Mesendoderm (in vitro differentiated cells): Measurements from ENCODE around the gene ANKRD44.

ENCODE experiments used
- DNase-seq: peaks from one replicate; pipeline ENCODE4 v3.0.0; 2013
- H2AK5ac ChIP-seq: 2 replicates; pipeline ENCODE4 v1.6.1; 2013; ENCODE audit warnings: low read length, inconsistent platforms
- H2BK120ac ChIP-seq: 2 replicates; pipeline ENCODE4 v1.6.1; 2013; ENCODE audit warnings: low read depth, mild to moderate bottlenecking, low read length, moderate library complexity, mixed read lengths
- H2BK15ac ChIP-seq: replicated peaks from 2 replicates; pipeline ENCODE4 v1.6.1; 2013; ENCODE audit warnings: low read depth, mild to moderate bottlenecking, moderate library complexity
- H2BK5ac ChIP-seq: 2 replicates; pipeline ENCODE4 v1.6.1; 2013; ENCODE audit warnings: low read length, inconsistent platforms
- H3K18ac ChIP-seq: 2 replicates; pipeline ENCODE4 v1.6.1; 2013; ENCODE audit warnings: mild to moderate bottlenecking, low read length, mixed read lengths
- H3K23ac ChIP-seq: one replicate; pipeline ENCODE4 v1.6.1; 2013; ENCODE audit warnings: low read length
- H3K27ac ChIP-seq: 2 replicates; pipeline ENCODE4 v1.5.1; 2013; ENCODE audit warnings: low read depth, mild to moderate bottlenecking, inconsistent platforms, low read length, moderate library complexity
- H3K27me3 ChIP-seq: 2 replicates; pipeline ENCODE4 v1.6.1; 2013; ENCODE audit warnings: low read length, control low read depth, mild to moderate bottlenecking, inconsistent platforms; ENCODE audit not compliant: insufficient read depth, poor library complexity
- H3K36me3 ChIP-seq: 2 replicates; pipeline ENCODE4 v1.6.1; 2013; ENCODE audit warnings: low read length, inconsistent platforms; ENCODE audit not compliant: control insufficient read depth, insufficient read depth
- H3K4ac ChIP-seq: one replicate; pipeline ENCODE4 v1.6.1; 2013; ENCODE audit warnings: low read depth, mild to moderate bottlenecking, low read length, moderate library complexity
- H3K4me1 ChIP-seq: 2 replicates; pipeline ENCODE4 v1.6.1; 2013; ENCODE audit warnings: low read depth, low read length, inconsistent platforms; ENCODE audit not compliant: control insufficient read depth
- H3K4me2 ChIP-seq: 2 replicates; pipeline ENCODE4 v1.6.1; 2013; ENCODE audit warnings: low read length
- H3K4me3 ChIP-seq: 2 replicates; pipeline ENCODE4 v1.5.1; 2013; ENCODE audit warnings: mild to moderate bottlenecking, low read length
- H3K56ac ChIP-seq: one replicate; pipeline ENCODE4 v1.6.1; 2013; ENCODE audit warnings: low read length
- H3K79me1 ChIP-seq: 2 replicates; pipeline ENCODE4 v1.6.1; 2013; ENCODE audit warnings: low read length, inconsistent platforms
- H3K79me2 ChIP-seq: 2 replicates; pipeline ENCODE4 v1.6.1; 2013; ENCODE audit warnings: mild to moderate bottlenecking, low read length; ENCODE audit not compliant: control insufficient read depth, insufficient read depth
- H3K9ac ChIP-seq: 2 replicates; pipeline ENCODE4 v1.6.1; 2013; ENCODE audit warnings: low read length, inconsistent platforms
- H4K5ac ChIP-seq: one replicate; pipeline ENCODE4 v1.6.1; 2013; ENCODE audit warnings: low read length
- H4K8ac ChIP-seq: one replicate; pipeline ENCODE4 v1.6.1; 2013; ENCODE audit warnings: low read depth, mild to moderate bottlenecking, control low read depth, low read length, moderate library complexity
- WGBS: extraction: QIAGEN DNeasy Blood & Tissue Kit; methylation state at CpG from one replicate; pipeline ENCODE4 v1.1.7; 2013; ENCODE audit warnings: low lambda C conversion rate, missing lambda C conversion rate; ENCODE audit not compliant: insufficient coverage; ENCODE audit errors: extremely low coverage; 5-methylcytosine and 5-hydroxymethylcytosine counted together

The ANKRD44 gene

GRCh38 chr2:196970099-196970498 lies 340.5 kb downstream of the ANKRD44 start:
- H4K8ac ChIP-seq = no peak overlapping the region
- no peaks in the 10 kb centered on the region for H3K79me2 ChIP-seq
- H3K23ac ChIP-seq = no peak overlapping the region
- peaks cover 7% of the 10 kb centered on the region for H3K4me1 ChIP-seq
- H3K4ac ChIP-seq = no peak overlapping the region
- H2AK5ac ChIP-seq = no peak overlapping the region
- no peak overlapping the region for H3K27ac ChIP-seq
- H3K18ac ChIP-seq = no peak overlapping the region
- H3K4me2 ChIP-seq = no peak overlapping the region
- H3K56ac ChIP-seq = no peak overlapping the region
- H3K4me3 ChIP-seq = no peak overlapping the region
- no peaks in the 10 kb centered on the region for H3K79me1 ChIP-seq
- no peak overlapping the region for H2BK120ac ChIP-seq
- WGBS = no CpG with 5 or more reads among the region's 4 CpGs
- H3K9ac ChIP-seq = no peak overlapping the region
- no peak overlapping the region for H2BK15ac ChIP-seq
- H4K5ac ChIP-seq = no peak overlapping the region
- no peak for DNase-seq
- no peaks in the 10 kb centered on the region for H3K36me3 ChIP-seq
- no peaks in the 10 kb centered on the region for H3K27me3 ChIP-seq
- H2BK5ac ChIP-seq = no peak overlapping the region

GRCh38 chr2:196968516-196968915 lies 342.1 kb downstream of the ANKRD44 start:
- no peak overlapping the region for H4K5ac ChIP-seq
- no peaks in the 10 kb centered on the region for H3K79me2 ChIP-seq
- no peak overlapping the region for H3K4me2 ChIP-seq
- no peak overlapping the region for H3K56ac ChIP-seq
- no peak overlapping the region for H2AK5ac ChIP-seq
- no peak overlapping the region for H2BK5ac ChIP-seq
- H3K23ac ChIP-seq = no peak overlapping the region
- no peak overlapping the region for H3K18ac ChIP-seq
- no CpG with 5 or more reads among the region's 1 CpG for WGBS
- H2BK120ac ChIP-seq = no peak overlapping the region
- H3K27me3 ChIP-seq = no peaks in the 10 kb centered on the region
- no peak overlapping the region for H4K8ac ChIP-seq
- H3K4me1 ChIP-seq = peaks cover 7% of the 10 kb centered on the region
- no peak overlapping the region for H3K4ac ChIP-seq
- H3K4me3 ChIP-seq = no peak overlapping the region
- H3K36me3 ChIP-seq = no peaks in the 10 kb centered on the region
- no peak overlapping the region for H3K27ac ChIP-seq
- no peaks in the 10 kb centered on the region for H3K79me1 ChIP-seq
- no peak for DNase-seq
- no peak overlapping the region for H3K9ac ChIP-seq
- no peak overlapping the region for H2BK15ac ChIP-seq

GRCh38 chr2:196967775-196968174 lies 342.8 kb downstream of the ANKRD44 start:
- Histone ChIP-seq H2BK15ac (no peak overlapping the region), H3K27me3 (no peaks in the 10 kb centered on the region), H3K4me1 (peaks cover 7% of the 10 kb centered on the region), H3K79me1 (no peaks in the 10 kb centered on the region), H3K27ac (no peak overlapping the region), H4K8ac (no peak overlapping the region), H3K56ac (no peak overlapping the region), H2AK5ac (no peak overlapping the region), H3K4ac (no peak overlapping the region), H2BK5ac (no peak overlapping the region), H3K4me3 (no peak overlapping the region), H3K23ac (no peak overlapping the region), H3K18ac (no peak overlapping the region), H3K9ac (no peak overlapping the region), H4K5ac (no peak overlapping the region), H3K79me2 (no peaks in the 10 kb centered on the region), H2BK120ac (no peak overlapping the region), H3K36me3 (no peaks in the 10 kb centered on the region), H3K4me2 (no peak overlapping the region)
- no peak for DNase-seq
- WGBS = no CpG with 5 or more reads among the region's 3 CpGs

GRCh38 chr2:196967116-196967515 lies 343.5 kb downstream of the ANKRD44 start:
- H2BK5ac ChIP-seq = no peak overlapping the region
- peaks cover 7% of the 10 kb centered on the region for H3K4me1 ChIP-seq
- H3K23ac ChIP-seq = no peak overlapping the region
- H3K4ac ChIP-seq = no peak overlapping the region
- H3K27ac ChIP-seq = no peak overlapping the region
- no peaks in the 10 kb centered on the region for H3K36me3 ChIP-seq
- no peaks in the 10 kb centered on the region for H3K79me1 ChIP-seq
- no peak overlapping the region for H2BK120ac ChIP-seq
- no peak overlapping the region for H3K9ac ChIP-seq
- no CpG with 5 or more reads among the region's 7 CpGs for WGBS
- no peaks in the 10 kb centered on the region for H3K27me3 ChIP-seq
- no peak overlapping the region for H2AK5ac ChIP-seq
- H3K4me3 ChIP-seq = no peak overlapping the region
- no peak overlapping the region for H4K8ac ChIP-seq
- no peak overlapping the region for H3K4me2 ChIP-seq
- H2BK15ac ChIP-seq = no peak overlapping the region
- peak; percentile 49 for DNase-seq
- H3K56ac ChIP-seq = no peak overlapping the region
- no peaks in the 10 kb centered on the region for H3K79me2 ChIP-seq
- no peak overlapping the region for H3K18ac ChIP-seq
- no peak overlapping the region for H4K5ac ChIP-seq

GRCh38 chr2:196966061-196966460 lies 344.5 kb downstream of the ANKRD44 start:
- Histone ChIP-seq H3K23ac (no peak overlapping the region), H3K27ac (no peak overlapping the region), H2BK120ac (no peak overlapping the region)

GRCh38 chr2:196965651-196966050 lies 344.9 kb downstream of the ANKRD44 start:
- Histone ChIP-seq H2BK120ac (no peak overlapping the region), H4K5ac (no peak overlapping the region), H2BK5ac (no peak overlapping the region), H3K4me2 (no peak overlapping the region), H3K56ac (no peak overlapping the region), H3K4me1 (peaks cover 3% of the 10 kb centered on the region), H3K79me2 (no peaks in the 10 kb centered on the region), H3K23ac (no peak overlapping the region), H3K4me3 (no peak overlapping the region), H2BK15ac (no peak overlapping the region), H4K8ac (no peak overlapping the region), H2AK5ac (no peak overlapping the region), H3K4ac (no peak overlapping the region), H3K18ac (no peak overlapping the region), H3K27me3 (no peaks in the 10 kb centered on the region), H3K79me1 (no peaks in the 10 kb centered on the region), H3K27ac (no peak overlapping the region), H3K36me3 (no peaks in the 10 kb centered on the region), H3K9ac (no peak overlapping the region)
- DNase-seq = no peak
- WGBS = no CpG with 5 or more reads among the region's 4 CpGs

More at GRCh38 chr2:196966061-196966460, 344.5 kb downstream of the ANKRD44 start:
- H3K36me3 ChIP-seq = no peaks in the 10 kb centered on the region
- DNase-seq = no peak
- no peak overlapping the region for H2BK5ac ChIP-seq
- H3K4me2 ChIP-seq = no peak overlapping the region
- H2AK5ac ChIP-seq = no peak overlapping the region
- no peak overlapping the region for H3K56ac ChIP-seq
- H3K4ac ChIP-seq = no peak overlapping the region
- H3K4me1 ChIP-seq = peaks cover 3% of the 10 kb centered on the region
- no peaks in the 10 kb centered on the region for H3K27me3 ChIP-seq
- H3K9ac ChIP-seq = no peak overlapping the region
- no peak overlapping the region for H3K18ac ChIP-seq
- H4K5ac ChIP-seq = no peak overlapping the region
- H2BK15ac ChIP-seq = peak overlapping the region; percentile 57
- H3K79me2 ChIP-seq = no peaks in the 10 kb centered on the region
- no CpG with 5 or more reads among the region's 3 CpGs for WGBS
- H3K4me3 ChIP-seq = no peak overlapping the region
- H4K8ac ChIP-seq = no peak overlapping the region
- no peaks in the 10 kb centered on the region for H3K79me1 ChIP-seq
